WTC11 (cell line): ENCODE results near the gene PRRC2B. TPM values are rescaled to one million over a fixed set of nuclear protein-coding genes. Genes with fewer than 3 reads are reported as not detected.
"Not testable (repeated sequence)": the region's sequence is repeated elsewhere in the genome, so short reads cannot be mapped to it uniquely, and the experiment has no call there.

ENCODE experiments used
- ATAC-seq: fragments of 200-7000 bp; cut with Tn5 transposase; 2 replicates; pipeline ENCODE4 v1.10.0; 2021; ENCODE audit warnings: mild to moderate bottlenecking, moderate library complexity
- CTCF ChIA-PET: fragments of 300-600 bp; sonication (Branson Sonifier 250); formaldehyde crosslinking; loops from one replicate; lab custom pipeline; 2021; ENCODE audit warnings: antibody characterized with exemption; lab: Charles Lee
- POLR2A ChIA-PET: fragments of 350-600 bp; sonication (Branson Sonifier 250); formaldehyde crosslinking; loops from one replicate; lab custom pipeline; 2021; ENCODE audit warnings: antibody characterized with exemption; lab: Charles Lee
- DNase-seq: peaks from one replicate; pipeline ENCODE4 v3.0.0; 2021; ENCODE audit warnings: low spot score
- H3K27ac Mint-ChIP-seq: 2 replicates; pipeline ENCODE4 v1.8.0; 2021; ENCODE audit warnings: mixed read lengths
- H3K27me3 Mint-ChIP-seq: 2 replicates; pipeline ENCODE4 v1.8.0; 2021; ENCODE audit warnings: low read depth, mild to moderate bottlenecking, moderate library complexity, mixed read lengths
- H3K36me3 Mint-ChIP-seq: 2 replicates; pipeline ENCODE4 v1.8.0; 2021; ENCODE audit warnings: mixed read lengths
- H3K4me1 Mint-ChIP-seq: 2 replicates; pipeline ENCODE4 v1.8.0; 2022; ENCODE audit warnings: mixed read lengths
- H3K4me3 Mint-ChIP-seq: 2 replicates; pipeline ENCODE4 v1.8.0; 2021; ENCODE audit warnings: mild to moderate bottlenecking, moderate library complexity, mixed read lengths
- H3K9me3 Mint-ChIP-seq: 2 replicates; pipeline ENCODE4 v1.8.0; 2021; ENCODE audit warnings: mixed read lengths
- ATF1 ChIP-seq: sonication (generic); formaldehyde crosslinking; IDR thresholded peaks from 2 replicates; pipeline ENCODE4 v1.8.1; 2023; ENCODE audit warnings: mild to moderate bottlenecking, moderate library complexity, missing genetic modification reagents
- ATF2 ChIP-seq: sonication (generic); formaldehyde crosslinking; IDR thresholded peaks from 2 replicates; pipeline ENCODE4 v1.8.1; 2022; ENCODE audit warnings: low read depth, missing genetic modification reagents, borderline replicate concordance
- NFE2L1 ChIP-seq: sonication (generic); formaldehyde crosslinking; IDR thresholded peaks from 2 replicates; pipeline ENCODE4 v1.8.1; 2023; ENCODE audit warnings: missing genetic modification reagents
- PREB ChIP-seq: sonication (generic); formaldehyde crosslinking; IDR thresholded peaks from 2 replicates; pipeline ENCODE4 v1.8.1; 2022; ENCODE audit warnings: mild to moderate bottlenecking, missing genetic modification reagents, moderate library complexity, borderline replicate concordance
- SP1 ChIP-seq: sonication (generic); formaldehyde crosslinking; conservative IDR thresholded peaks from 2 replicates; pipeline ENCODE4 v1.8.1; 2022; ENCODE audit warnings: missing genetic modification reagents
- TEAD4 ChIP-seq: sonication (generic); formaldehyde crosslinking; IDR thresholded peaks from 2 replicates; pipeline ENCODE4 v1.8.0; 2022; ENCODE audit warnings: mild to moderate bottlenecking, missing genetic modification reagents
- ZNF232 ChIP-seq: sonication (generic); formaldehyde crosslinking; IDR thresholded peaks from 2 replicates; pipeline ENCODE4 v1.8.0; 2022; ENCODE audit warnings: mild to moderate bottlenecking, missing genetic modification reagents
- ZNF263 ChIP-seq: sonication (generic); formaldehyde crosslinking; IDR thresholded peaks from 2 replicates; pipeline ENCODE4 v1.8.1; 2022; ENCODE audit warnings: low read depth, mild to moderate bottlenecking, moderate library complexity, missing genetic modification reagents
- ZNF396 ChIP-seq: fragments of 250-450 bp; sonication (Bioruptor Pico); IDR thresholded peaks from 2 replicates; pipeline ENCODE4 v1.8.0; 2021; ENCODE audit warnings: mild to moderate bottlenecking, moderate library complexity, borderline replicate concordance
- total RNA-seq: library from RNA; stranded (reverse); gene quantifications from 3 replicates; pipeline ENCODE4 v1.2.3, GENCODE V29; 2021
- TF ChIP-seq, protein P1 (sequence below): sonication (generic); formaldehyde crosslinking; IDR thresholded peaks from 2 replicates; pipeline ENCODE4 v1.8.0; 2023; ENCODE audit warnings: missing genetic modification reagents
- TF ChIP-seq, protein P2 (sequence below): fragments of 250-450 bp; sonication (Bioruptor Pico); IDR thresholded peaks from 2 replicates; pipeline ENCODE4 v1.9.0; 2021; ENCODE audit warnings: mild to moderate bottlenecking
- TF ChIP-seq, protein P3 (sequence below): sonication (generic); formaldehyde crosslinking; IDR thresholded peaks from 2 replicates; pipeline ENCODE4 v1.8.1; 2023; ENCODE audit warnings: mild to moderate bottlenecking, missing genetic modification reagents
- TF ChIP-seq, protein P4 (sequence below): sonication (generic); formaldehyde crosslinking; IDR thresholded peaks from 2 replicates; pipeline ENCODE4 v1.8.0; 2022; ENCODE audit warnings: mild to moderate bottlenecking, missing genetic modification reagents
- TF ChIP-seq, protein P5 (sequence below): sonication (generic); formaldehyde crosslinking; IDR thresholded peaks from 2 replicates; pipeline ENCODE4 v1.8.1; 2023; ENCODE audit warnings: mild to moderate bottlenecking, missing genetic modification reagents, borderline replicate concordance

Gene PRRC2B
- total RNA-seq, 1 experiment from 2014 or later, result 272 TPM

- TF ChIP-seq, protein P1, sequence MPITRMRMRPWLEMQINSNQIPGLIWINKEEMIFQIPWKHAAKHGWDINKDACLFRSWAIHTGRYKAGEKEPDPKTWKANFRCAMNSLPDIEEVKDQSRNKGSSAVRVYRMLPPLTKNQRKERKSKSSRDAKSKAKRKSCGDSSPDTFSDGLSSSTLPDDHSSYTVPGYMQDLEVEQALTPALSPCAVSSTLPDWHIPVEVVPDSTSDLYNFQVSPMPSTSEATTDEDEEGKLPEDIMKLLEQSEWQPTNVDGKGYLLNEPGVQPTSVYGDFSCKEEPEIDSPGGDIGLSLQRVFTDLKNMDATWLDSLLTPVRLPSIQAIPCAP, result no peak
These were observed 119.3 kb downstream of the PRRC2B start (continued) for GRCh38 chr9:131513177-131513576.

- not testable (repeated sequence) for DNase-seq
These were observed 121.7 kb downstream of the PRRC2B start for GRCh38 chr9:131515559-131516031.

DNA sequence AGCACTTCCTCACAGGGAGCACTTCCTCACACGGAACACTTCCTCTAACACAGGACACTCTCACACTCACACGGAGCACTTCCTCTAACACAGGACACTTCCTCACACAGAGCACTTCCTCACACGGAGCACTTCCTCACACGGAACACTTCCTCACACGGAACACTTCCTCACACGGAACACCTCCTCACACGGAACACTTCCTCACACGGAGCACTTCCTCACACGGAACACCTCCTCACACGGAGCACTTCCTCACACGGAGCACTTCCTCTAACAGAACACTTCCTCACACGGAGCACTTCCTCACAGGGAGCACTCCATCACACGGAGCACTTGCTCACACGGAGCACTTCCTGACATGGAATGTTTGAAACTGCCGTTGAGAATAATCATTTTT is 122.2 kb downstream of the PRRC2B start:
- TF ChIP-seq ZNF396 (no peak), ATF1 (no peak), ATF2 (CRISPR knock-in tag) (no peak), ZNF232 (CRISPR knock-in tag) (no peak), PREB (no peak), NFE2L1 (CRISPR knock-in tag) (no peak), TEAD4 (CRISPR knock-in tag) (no peak), SP1 (CRISPR knock-in tag) (no peak)
- TF ChIP-seq, protein P2, sequence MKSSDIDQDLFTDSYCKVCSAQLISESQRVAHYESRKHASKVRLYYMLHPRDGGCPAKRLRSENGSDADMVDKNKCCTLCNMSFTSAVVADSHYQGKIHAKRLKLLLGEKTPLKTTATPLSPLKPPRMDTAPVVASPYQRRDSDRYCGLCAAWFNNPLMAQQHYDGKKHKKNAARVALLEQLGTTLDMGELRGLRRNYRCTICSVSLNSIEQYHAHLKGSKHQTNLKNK (CRISPR knock-in tag), result no peak
- TF ChIP-seq, protein P3, sequence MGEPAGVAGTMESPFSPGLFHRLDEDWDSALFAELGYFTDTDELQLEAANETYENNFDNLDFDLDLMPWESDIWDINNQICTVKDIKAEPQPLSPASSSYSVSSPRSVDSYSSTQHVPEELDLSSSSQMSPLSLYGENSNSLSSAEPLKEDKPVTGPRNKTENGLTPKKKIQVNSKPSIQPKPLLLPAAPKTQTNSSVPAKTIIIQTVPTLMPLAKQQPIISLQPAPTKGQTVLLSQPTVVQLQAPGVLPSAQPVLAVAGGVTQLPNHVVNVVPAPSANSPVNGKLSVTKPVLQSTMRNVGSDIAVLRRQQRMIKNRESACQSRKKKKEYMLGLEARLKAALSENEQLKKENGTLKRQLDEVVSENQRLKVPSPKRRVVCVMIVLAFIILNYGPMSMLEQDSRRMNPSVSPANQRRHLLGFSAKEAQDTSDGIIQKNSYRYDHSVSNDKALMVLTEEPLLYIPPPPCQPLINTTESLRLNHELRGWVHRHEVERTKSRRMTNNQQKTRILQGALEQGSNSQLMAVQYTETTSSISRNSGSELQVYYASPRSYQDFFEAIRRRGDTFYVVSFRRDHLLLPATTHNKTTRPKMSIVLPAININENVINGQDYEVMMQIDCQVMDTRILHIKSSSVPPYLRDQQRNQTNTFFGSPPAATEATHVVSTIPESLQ (CRISPR knock-in tag), result no peak
- TF ChIP-seq, protein P4, sequence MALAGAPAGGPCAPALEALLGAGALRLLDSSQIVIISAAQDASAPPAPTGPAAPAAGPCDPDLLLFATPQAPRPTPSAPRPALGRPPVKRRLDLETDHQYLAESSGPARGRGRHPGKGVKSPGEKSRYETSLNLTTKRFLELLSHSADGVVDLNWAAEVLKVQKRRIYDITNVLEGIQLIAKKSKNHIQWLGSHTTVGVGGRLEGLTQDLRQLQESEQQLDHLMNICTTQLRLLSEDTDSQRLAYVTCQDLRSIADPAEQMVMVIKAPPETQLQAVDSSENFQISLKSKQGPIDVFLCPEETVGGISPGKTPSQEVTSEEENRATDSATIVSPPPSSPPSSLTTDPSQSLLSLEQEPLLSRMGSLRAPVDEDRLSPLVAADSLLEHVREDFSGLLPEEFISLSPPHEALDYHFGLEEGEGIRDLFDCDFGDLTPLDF (CRISPR knock-in tag), result no peak
- TF ChIP-seq, protein P5, sequence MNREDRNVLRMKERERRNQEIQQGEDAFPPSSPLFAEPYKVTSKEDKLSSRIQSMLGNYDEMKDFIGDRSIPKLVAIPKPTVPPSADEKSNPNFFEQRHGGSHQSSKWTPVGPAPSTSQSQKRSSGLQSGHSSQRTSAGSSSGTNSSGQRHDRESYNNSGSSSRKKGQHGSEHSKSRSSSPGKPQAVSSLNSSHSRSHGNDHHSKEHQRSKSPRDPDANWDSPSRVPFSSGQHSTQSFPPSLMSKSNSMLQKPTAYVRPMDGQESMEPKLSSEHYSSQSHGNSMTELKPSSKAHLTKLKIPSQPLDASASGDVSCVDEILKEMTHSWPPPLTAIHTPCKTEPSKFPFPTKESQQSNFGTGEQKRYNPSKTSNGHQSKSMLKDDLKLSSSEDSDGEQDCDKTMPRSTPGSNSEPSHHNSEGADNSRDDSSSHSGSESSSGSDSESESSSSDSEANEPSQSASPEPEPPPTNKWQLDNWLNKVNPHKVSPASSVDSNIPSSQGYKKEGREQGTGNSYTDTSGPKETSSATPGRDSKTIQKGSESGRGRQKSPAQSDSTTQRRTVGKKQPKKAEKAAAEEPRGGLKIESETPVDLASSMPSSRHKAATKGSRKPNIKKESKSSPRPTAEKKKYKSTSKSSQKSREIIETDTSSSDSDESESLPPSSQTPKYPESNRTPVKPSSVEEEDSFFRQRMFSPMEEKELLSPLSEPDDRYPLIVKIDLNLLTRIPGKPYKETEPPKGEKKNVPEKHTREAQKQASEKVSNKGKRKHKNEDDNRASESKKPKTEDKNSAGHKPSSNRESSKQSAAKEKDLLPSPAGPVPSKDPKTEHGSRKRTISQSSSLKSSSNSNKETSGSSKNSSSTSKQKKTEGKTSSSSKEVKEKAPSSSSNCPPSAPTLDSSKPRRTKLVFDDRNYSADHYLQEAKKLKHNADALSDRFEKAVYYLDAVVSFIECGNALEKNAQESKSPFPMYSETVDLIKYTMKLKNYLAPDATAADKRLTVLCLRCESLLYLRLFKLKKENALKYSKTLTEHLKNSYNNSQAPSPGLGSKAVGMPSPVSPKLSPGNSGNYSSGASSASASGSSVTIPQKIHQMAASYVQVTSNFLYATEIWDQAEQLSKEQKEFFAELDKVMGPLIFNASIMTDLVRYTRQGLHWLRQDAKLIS, result no peak
- no peak overlapping the region for H3K27ac Mint-ChIP-seq
- DNase-seq (no peak), ATAC-seq (no peak)
- H3K4me3 Mint-ChIP-seq, result no peak overlapping the region
- ChIA-PET POLR2A (no interaction called here), CTCF (no interaction called here)
- H3K27me3 Mint-ChIP-seq, result no peaks in the 10 kb centered on the region
- H3K9me3 Mint-ChIP-seq, result no peaks in the 10 kb centered on the region
- no peaks in the 10 kb centered on the region for H3K4me1 Mint-ChIP-seq
- H3K36me3 Mint-ChIP-seq, result peaks cover 52% of the 10 kb centered on the region

More at GRCh38 chr9:131515559-131516031, 121.7 kb downstream of the PRRC2B start:
- H3K4me3 Mint-ChIP-seq, H3K27ac Mint-ChIP-seq, H3K4me1 Mint-ChIP-seq, H3K9me3 Mint-ChIP-seq, H3K27me3 Mint-ChIP-seq, ATAC-seq, POLR2A ChIA-PET: not testable (repeated sequence)
- CTCF ChIA-PET, result interaction anchor here (1.2 kb wide), 1 partner anchor 165 kb away, joined by 3 read pairs; no protein-coding TSS in a partner anchor
- peak; percentile 25; the same call in 1 of the 2 replicates for TF ChIP-seq ZNF263 (CRISPR knock-in tag)
- H3K36me3 Mint-ChIP-seq, result peaks cover 55% of the 10 kb centered on the region
